Stimulated activated naive CD4-positive, alpha-beta T cell treated with Interleukin-2 at 50 U/mL for 16 hours (primary cell): ENCODE measurements around the gene WWC2.

Experiments
- DNase-seq: peaks from one replicate; lab custom pipeline; 2025; lab: John Stamatoyannopoulos, UW

The WWC2 gene

GRCh38 chr4:183256756-183257385, 157.8 kb downstream of the WWC2 start:
- peak; percentile 18 for DNase-seq

- no peak for DNase-seq
Observed at GRCh38 chr4:183257808-183258207, 158.8 kb downstream of the WWC2 start.

GRCh38 chr4:183260491-183261151, 161.6 kb downstream of the WWC2 start:
- no peak for DNase-seq

- peak; percentile 65 for DNase-seq
Observed at GRCh38 chr4:183261953-183262775, 163.1 kb downstream of the WWC2 start.

GRCh38 chr4:183262776-183263100, 163.7 kb downstream of the WWC2 start:
- no peak for DNase-seq

- DNase-seq = no peak
Observed at GRCh38 chr4:183263787-183264386, 164.8 kb downstream of the WWC2 start.

- no peak for DNase-seq
Observed at GRCh38 chr4:183264614-183265013, 165.6 kb downstream of the WWC2 start.

GRCh38 chr4:183266371-183266770, 167.3 kb downstream of the WWC2 start:
- no peak for DNase-seq

GRCh38 chr4:183268556-183268955, 169.5 kb downstream of the WWC2 start:
- no peak for DNase-seq

- DNase-seq = no peak
Observed at GRCh38 chr4:183272384-183272783, 173.3 kb downstream of the WWC2 start.

- no peak for DNase-seq
Observed at GRCh38 chr4:183276106-183276505, 177.0 kb downstream of the WWC2 start.

GRCh38 chr4:183284258-183284785, 185.3 kb downstream of the WWC2 start:
- no peak for DNase-seq

- DNase-seq = no peak
Observed at GRCh38 chr4:183284965-183285364, 185.9 kb downstream of the WWC2 start.

- no peak for DNase-seq
Observed at GRCh38 chr4:183285886-183286285, 186.8 kb downstream of the WWC2 start.

GRCh38 chr4:183286590-183287308, 187.7 kb downstream of the WWC2 start:
- no peak for DNase-seq

GRCh38 chr4:183287309-183287659, 188.2 kb downstream of the WWC2 start:
- no peak for DNase-seq

- no peak for DNase-seq
Observed at GRCh38 chr4:183287677-183288076, 188.6 kb downstream of the WWC2 start.

- no peak for DNase-seq
Observed at GRCh38 chr4:183288955-183289354, 189.9 kb downstream of the WWC2 start.

- no peak for DNase-seq
Observed at GRCh38 chr4:183289688-183290087, 190.6 kb downstream of the WWC2 start.

GRCh38 chr4:183291070-183291469, 192.0 kb downstream of the WWC2 start:
- no peak for DNase-seq

GRCh38 chr4:183295711-183296110, 196.7 kb downstream of the WWC2 start:
- DNase-seq = no peak

GRCh38 chr4:183297675-183298074, 198.6 kb downstream of the WWC2 start:
- DNase-seq = no peak
